Heart left ventricle (tissue), 16 donors: Measurements from ENCODE around the gene CBL. TPM values are rescaled to one million over a fixed set of nuclear protein-coding genes. Genes with fewer than 3 reads are reported as not detected.

Experiments
- ATAC-seq, 4 donors: fragments of 200-7000 bp; cut with Tn5 transposase; one replicate each; pipeline ENCODE4 v1.9.1; 2020 to 2022; ENCODE audit warnings: moderate library complexity in 4 of 4, mild to moderate bottlenecking in 3 of 4, moderate number of reproducible peaks in 1 of 4
- DNase-seq, 5 donors: peaks; one replicate each; pipeline ENCODE4 v3.0.0-alpha.2; 2020
- H3K27ac ChIP-seq, 12 donors: fragments of 200-600 bp; sonication (generic) in 4 of 12; one replicate each; pipeline versions ENCODE4 v1.5.0 to v1.8.0; 2016 to 2022; ENCODE audit warnings: mild to moderate bottlenecking in 2 of 12
- H3K27me3 ChIP-seq, 9 donors: fragments of 200-600 bp; sonication (generic) in 2 of 9; one replicate each; pipeline versions ENCODE4 v1.5.1 to v1.8.0; 2016 to 2022; ENCODE audit warnings: mild to moderate bottlenecking in 3 of 9
- H3K36me3 ChIP-seq, 9 donors: fragments of 200-600 bp; sonication (generic) in 2 of 9; one replicate each; pipeline versions ENCODE4 v1.5.0 to v1.8.0; 2018 to 2022; ENCODE audit warnings: mild to moderate bottlenecking in 2 of 9
- H3K4me1 ChIP-seq, 12 donors: fragments of 200-600 bp; sonication (generic) in 4 of 12; one replicate each; pipeline versions ENCODE4 v1.5.0 to v1.8.0; 2016 to 2022; ENCODE audit warnings: mild to moderate bottlenecking in 3 of 12
- H3K4me3 ChIP-seq, 12 donors: fragments of 200-600 bp; sonication (generic) in 4 of 12; one replicate each; pipeline versions ENCODE4 v1.5.0 to v1.8.0; 2017 to 2022; ENCODE audit warnings: mild to moderate bottlenecking in 9 of 12, moderate library complexity in 4 of 12
- H3K9me3 ChIP-seq, 12 donors: fragments of 200-600 bp; sonication (generic) in 4 of 12; one replicate each; pipeline versions ENCODE4 v1.5.0 to v1.8.0; 2016 to 2022; ENCODE audit warnings: mild to moderate bottlenecking in 1 of 12
- POLR2A ChIP-seq, 2 donors: fragments of 450-650 bp; IDR thresholded peaks; one replicate each; pipeline ENCODE4 v1.6.1; 2017; ENCODE audit warnings: antibody characterized with exemption in 2 of 2, mild to moderate bottlenecking in 2 of 2, moderate library complexity in 2 of 2
- WGBS, 4 donors: extraction: QIAGEN DNeasy Blood & Tissue Kit in 2 of 4; methylation state at CpG; one replicate each; pipeline versions ENCODE4 v1.1.5 to v1.1.7; 2013 to 2018; 5-methylcytosine and 5-hydroxymethylcytosine counted together
- intact Hi-C, 10 donors: fragments of 100-400 bp; cut with DNase I; formaldehyde crosslinking; loops; one replicate each; pipeline versions ENCODE4 v1.11.1 to v1.14.2; 2022
- polyA plus RNA-seq, 2 donors: library from polyadenylated mRNA; stranded (reverse); fragments of 200-250 nt; gene quantifications; one replicate each; pipeline ENCODE4 v1.2.3, GENCODE V29; 2013
- total RNA-seq, 9 donors: library from RNA; depleted of rRNA in 2 of 9; stranded (reverse); fragments of >200 nt in 2 of 9; fragmentation: NEBNext Ultra II Directional in 3 of 9; extraction: Animal tissue kit (Norgen Biotek cat#: 25700) in 3 of 9; gene quantifications; one replicate each; pipeline versions ENCODE4 v1.1.0 to v1.2.4, GENCODE V29; 2016 to 2023
- TF ChIP-seq, protein P1 (sequence below), 12 donors: fragments of 200-600 bp; sonication (generic) in 4 of 12; IDR thresholded peaks; one replicate each; pipeline versions ENCODE4 v1.5.0 to v1.8.0; 2018 to 2022; ENCODE audit warnings: antibody characterized with exemption in 12 of 12, mild to moderate bottlenecking in 5 of 12
- donor health status: ischemic (EF 13 %, LVEDD 7.1; RV severe dilation, severe dysfunction).
- donor health status: healthy with polysubstance abuse.
- donor health status: DM: no; HTN: yes; CAD: no.
- donor health status: DM: no; HTN: no; CAD: no.
- donor health status: ischemic (EF 25% LVEDD 6.9; RV normal size, moderate dysfunction).
- donor health status: ischemic (EF 25% LVEDD 5.7; RV mildly dilated, moderate dysfunction).
- donor health status: healthy.
- donor health status: DM: yes; HTN: yes; CAD: no.
- donor health status: ischemic (EF 35%, LVEDD 5.7; RV mildly dilated, moderate dysfunction).
- donor health status: nonischemic (EF 11% LVEDD 7.7; RV severe dilation, severe dysfunction).
- donor health status: DM: yes; HTN: yes; CAD: no.
- donor health status: PGD.
- donor health status: ischemic (EF 29% LVEDD 5.4; RV normal size, mild dysfunction).
- donor health status: nonischemic (EF 23%, LVEDD 6.1; RV moderate dilation, normal function).

CBL gene
- total and polyA plus RNA-seq, 11 donors: 3.1 to 20.4 (median 7.4) TPM

DNA sequence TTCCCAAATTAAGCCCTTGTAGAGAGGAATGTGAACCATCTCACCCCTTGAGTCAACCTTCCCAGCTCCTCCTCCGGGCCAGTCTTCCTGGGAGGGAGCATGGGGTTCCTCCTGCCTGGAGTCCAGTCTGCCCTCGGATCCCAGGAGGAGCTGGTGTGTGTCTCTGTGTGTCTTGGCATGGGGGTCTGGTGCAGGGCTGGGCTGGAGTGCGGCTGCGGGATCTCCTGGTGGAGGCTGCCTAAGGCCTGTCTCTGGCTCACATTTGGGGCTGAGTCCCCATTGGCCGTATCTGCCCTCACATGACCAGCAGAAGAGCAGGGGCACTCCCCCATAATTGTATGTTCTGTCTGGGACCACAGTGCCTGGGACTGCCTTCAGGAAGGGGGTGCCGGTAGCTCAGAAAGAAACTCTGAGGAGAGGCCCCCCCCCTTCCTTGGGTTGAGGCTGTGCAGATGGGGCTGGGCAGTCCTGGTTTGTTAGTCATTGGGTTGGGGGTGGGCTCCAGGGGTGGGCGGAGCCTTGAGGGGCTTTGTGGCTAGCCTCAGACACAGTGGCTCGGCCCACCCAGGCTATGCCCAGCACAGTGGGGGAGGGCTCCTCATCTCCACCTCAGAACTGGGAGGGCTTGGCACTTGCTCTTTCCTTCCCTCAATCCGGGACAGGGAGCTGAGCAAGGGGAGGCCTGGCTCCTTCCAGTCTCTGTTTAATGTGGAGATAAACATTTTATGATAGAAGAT lies 131.6 kb downstream of the CBL start:
- peaks cover 7 to 68% (median 49%) of the 10 kb centered on the region in 12 donors for H3K4me1 ChIP-seq
- intact Hi-C loops: loop anchor here in 4 of 10 donors (1.0 to 10.0 kb wide), 5 partner anchors 44 to 233 kb away; partner anchors contain the start of genes USP2 (in 2 of the 4), ABCG4 (in 1 of the 4), C2CD2L (in 1 of the 4) and CBL (in 1 of the 4)
- H3K27me3 ChIP-seq: peaks cover 0 to 33% (median 0%) of the 10 kb centered on the region in 9 donors
- H3K36me3 ChIP-seq: peaks cover 0 to 10% (median 5%) of the 10 kb centered on the region in 9 donors
- DNase-seq (no peak), ATAC-seq (no peak)
- H3K4me3 ChIP-seq: peak overlapping the region in 2 of 12 donors; percentile 5 to 97
- TF ChIP-seq POLR2A (IDR thresholded peaks at IDR 0.05): no peak
- TF ChIP-seq, protein P1, sequence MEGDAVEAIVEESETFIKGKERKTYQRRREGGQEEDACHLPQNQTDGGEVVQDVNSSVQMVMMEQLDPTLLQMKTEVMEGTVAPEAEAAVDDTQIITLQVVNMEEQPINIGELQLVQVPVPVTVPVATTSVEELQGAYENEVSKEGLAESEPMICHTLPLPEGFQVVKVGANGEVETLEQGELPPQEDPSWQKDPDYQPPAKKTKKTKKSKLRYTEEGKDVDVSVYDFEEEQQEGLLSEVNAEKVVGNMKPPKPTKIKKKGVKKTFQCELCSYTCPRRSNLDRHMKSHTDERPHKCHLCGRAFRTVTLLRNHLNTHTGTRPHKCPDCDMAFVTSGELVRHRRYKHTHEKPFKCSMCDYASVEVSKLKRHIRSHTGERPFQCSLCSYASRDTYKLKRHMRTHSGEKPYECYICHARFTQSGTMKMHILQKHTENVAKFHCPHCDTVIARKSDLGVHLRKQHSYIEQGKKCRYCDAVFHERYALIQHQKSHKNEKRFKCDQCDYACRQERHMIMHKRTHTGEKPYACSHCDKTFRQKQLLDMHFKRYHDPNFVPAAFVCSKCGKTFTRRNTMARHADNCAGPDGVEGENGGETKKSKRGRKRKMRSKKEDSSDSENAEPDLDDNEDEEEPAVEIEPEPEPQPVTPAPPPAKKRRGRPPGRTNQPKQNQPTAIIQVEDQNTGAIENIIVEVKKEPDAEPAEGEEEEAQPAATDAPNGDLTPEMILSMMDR (IDR thresholded peaks at IDR 0.05): no peak
- peak overlapping the region in 3 of 12 donors; percentile 33 to 99 (median 94) for H3K27ac ChIP-seq
- 43 to 51% (median 47%) methylated on average over 8 to 9 of the region's 9 CpGs for WGBS, 4 donors
- no peaks in the 10 kb centered on the region for H3K9me3 ChIP-seq

DNA sequence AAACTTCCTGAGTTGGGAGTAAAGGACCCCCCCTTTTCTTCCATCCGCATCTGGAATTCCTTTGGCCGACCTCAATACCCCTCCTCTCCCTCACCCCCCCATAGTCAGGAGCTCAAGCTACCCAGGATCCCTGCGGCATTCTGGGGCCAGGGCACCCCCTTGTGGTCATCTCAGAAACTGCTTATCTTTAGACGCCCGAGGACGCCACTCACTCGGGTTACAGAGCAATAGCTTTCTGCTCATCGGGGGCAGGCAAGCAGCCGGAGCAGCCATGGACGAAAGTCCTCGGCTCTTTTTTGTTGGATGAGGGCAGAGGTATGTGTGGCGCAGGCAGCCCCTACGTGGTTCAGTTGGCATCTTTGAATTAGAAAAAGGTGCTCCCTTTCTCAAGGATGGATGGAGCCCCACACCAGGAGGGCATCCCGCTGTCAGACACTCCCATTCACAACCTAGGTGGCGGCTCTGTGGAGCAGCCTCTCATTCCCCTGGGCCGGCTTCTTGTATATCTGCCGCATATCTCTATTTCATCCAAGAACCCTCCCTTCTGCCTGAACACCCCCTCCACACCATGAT lies 132.3 kb downstream of the CBL start:
- 10 to 18% (median 13%) methylated on average over 17 of the region's 17 CpGs for WGBS, 4 donors
- ATAC-seq: peak in 3 of 4 donors; percentile 11 to 29 (median 17)
- H3K36me3 ChIP-seq: peaks cover 0 to 10% (median 5%) of the 10 kb centered on the region in 9 donors
- DNase-seq: peak; percentile 60 to 78 (median 75)
- intact Hi-C loops: loop anchor here in 4 of 10 donors (1.0 to 10.0 kb wide), 5 partner anchors 43 to 234 kb away; partner anchors contain the start of genes USP2 (in 2 of the 4), ABCG4 (in 1 of the 4), C2CD2L (in 1 of the 4) and CBL (in 1 of the 4)
- no peaks in the 10 kb centered on the region for H3K9me3 ChIP-seq
- peak overlapping the region in 9 of 12 donors; percentile 19 to 100 (median 95) for H3K27ac ChIP-seq
- H3K4me3 ChIP-seq: peak overlapping the region in 10 of 12 donors; percentile 60 to 97 (median 76)
- peaks cover 0 to 33% (median 0%) of the 10 kb centered on the region in 9 donors for H3K27me3 ChIP-seq
- H3K4me1 ChIP-seq: peaks cover 7 to 68% (median 49%) of the 10 kb centered on the region in 12 donors
- TF ChIP-seq, protein P1 (IDR thresholded peaks at IDR 0.05): peak; percentile 64 to 79 (median 72)
- TF ChIP-seq POLR2A (IDR thresholded peaks at IDR 0.05): no peak

DNA sequence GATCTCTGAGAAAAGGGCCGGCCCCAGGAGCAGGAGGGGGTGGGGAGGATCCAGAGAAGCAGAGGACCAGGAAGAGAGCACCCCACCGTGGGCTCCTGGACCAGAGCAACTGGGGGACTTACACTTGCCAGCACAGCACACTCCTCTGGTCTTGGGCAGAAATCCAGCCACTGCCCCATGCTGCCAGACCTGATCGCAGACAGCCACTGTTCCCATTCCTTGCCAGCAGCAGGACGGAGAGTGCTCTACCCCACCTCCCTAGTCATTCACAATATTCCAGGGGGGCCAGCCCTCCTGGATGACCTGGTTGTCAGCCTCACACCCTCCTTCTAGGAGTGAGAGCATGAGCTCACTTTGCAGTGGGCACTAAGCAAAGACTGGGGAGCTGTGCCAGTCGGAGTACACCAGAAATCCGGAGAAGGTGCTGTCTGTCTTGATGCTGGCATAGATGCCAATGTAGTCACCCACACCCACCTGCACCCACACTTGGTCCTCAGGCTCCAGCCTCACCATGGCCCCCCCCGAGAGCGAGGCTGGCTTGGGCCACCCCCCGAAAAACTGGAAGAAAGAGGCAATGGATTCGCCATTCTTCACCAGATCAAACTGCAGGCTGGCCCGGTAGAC lies 132.9 kb downstream of the CBL start:
- Histone ChIP-seq H3K4me3 (peak overlapping the region; percentile 57 to 97 (median 76)), H3K4me1 (peaks cover 7 to 68% (median 47%) of the 10 kb centered on the region in 12 donors), H3K27me3 (peaks cover 0 to 33% (median 0%) of the 10 kb centered on the region in 9 donors), H3K36me3 (peaks cover 0 to 10% (median 5%) of the 10 kb centered on the region in 9 donors), H3K27ac (peak overlapping the region in 11 of 12 donors; percentile 90 to 100 (median 97)), H3K9me3 (no peaks in the 10 kb centered on the region)
- TF ChIP-seq POLR2A (IDR thresholded peaks at IDR 0.05): no peak
- TF ChIP-seq, protein P1 (IDR thresholded peaks at IDR 0.05): no peak
- ATAC-seq (peak in 2 of 4 donors; percentile 1 to 3), DNase-seq (peak in 3 of 5 donors; percentile 45 to 62 (median 60))
- 30 to 43% (median 38%) methylated on average over 8 to 11 of the region's 11 CpGs for WGBS, 4 donors
- intact Hi-C loops: loop anchor here in 4 of 10 donors (1.0 to 10.0 kb wide), 5 partner anchors 42 to 234 kb away; partner anchors contain the start of genes USP2 (in 2 of the 4), ABCG4 (in 1 of the 4), C2CD2L (in 1 of the 4) and CBL (in 1 of the 4)
